ENCODE results near the gene FBXL22.

The FBXL22 gene, protein sequence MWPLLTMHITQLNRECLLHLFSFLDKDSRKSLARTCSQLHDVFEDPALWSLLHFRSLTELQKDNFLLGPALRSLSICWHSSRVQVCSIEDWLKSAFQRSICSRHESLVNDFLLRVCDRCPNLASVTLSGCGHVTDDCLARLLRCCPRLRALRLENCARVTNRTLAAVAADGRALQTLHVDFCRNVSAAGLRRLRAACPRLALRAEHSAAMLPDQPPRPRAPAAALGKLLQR

GRCh38 chr15:63597038-63597790 is at the start of gene FBXL22:
FBXL22 (plus strand) TSS chr15:63597387; CDS start chr15:63597393, 6 bp downstream.
- no peak for DNase-seq (ENCODE audit: low spot score)

- no peak for DNase-seq (ENCODE audit: low spot score)
Measured at GRCh38 chr15:63551400-63551799, 45.8 kb upstream of the FBXL22 start.

- peak; percentile 4 for DNase-seq (ENCODE audit: low spot score)
Measured at GRCh38 chr15:63553388-63553791, 43.8 kb upstream of the FBXL22 start.

- no peak for DNase-seq (ENCODE audit: low spot score)
Measured at GRCh38 chr15:63554337-63554927, 42.8 kb upstream of the FBXL22 start.

- DNase-seq (ENCODE audit: low spot score): no peak
Measured at GRCh38 chr15:63555507-63555906, 41.7 kb upstream of the FBXL22 start.

DNA sequence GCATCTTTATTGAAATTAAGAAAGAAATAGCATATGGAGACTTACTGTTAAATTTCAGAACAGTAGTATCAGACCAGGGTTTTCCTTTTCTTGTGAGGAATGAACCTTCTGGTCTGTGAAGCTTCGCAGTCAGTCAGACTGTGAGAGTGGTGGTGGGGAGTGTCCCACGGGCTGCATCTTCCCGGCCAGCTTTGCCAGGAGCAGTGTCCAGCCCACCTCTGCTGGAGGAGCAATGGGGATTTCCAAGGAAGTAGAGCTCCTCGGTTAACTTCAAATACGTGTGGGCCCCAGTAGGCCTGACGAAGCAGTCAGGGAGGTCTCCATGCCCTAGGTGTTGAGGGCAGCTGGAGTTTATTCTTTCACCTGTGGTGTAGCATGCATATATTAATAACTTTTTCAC is 40.9 kb upstream of the FBXL22 start:
- DNase-seq (ENCODE audit: low spot score): no peak

DNA sequence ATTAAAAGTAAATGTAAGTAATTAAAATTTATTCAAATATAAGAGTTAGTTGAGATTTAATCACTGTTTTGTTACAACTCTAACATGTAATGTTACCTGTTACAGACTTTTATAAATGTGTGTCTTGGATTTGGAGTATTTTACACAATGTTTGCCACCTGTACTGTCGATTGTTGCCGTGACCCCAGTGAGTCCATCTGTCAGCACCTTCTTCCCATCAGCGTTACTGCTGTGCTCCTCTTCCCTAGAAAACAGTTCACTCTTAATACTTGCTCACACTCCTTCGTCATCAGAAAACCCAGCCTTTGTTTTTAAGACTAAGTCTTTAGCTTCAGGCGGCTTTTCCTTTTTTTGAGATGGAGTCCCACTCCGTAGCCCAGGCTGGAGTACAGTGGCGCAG is 40.5 kb upstream of the FBXL22 start:
- DNase-seq (ENCODE audit: low spot score): no peak

- no peak for DNase-seq (ENCODE audit: low spot score)
Measured at GRCh38 chr15:63559753-63560152, 37.4 kb upstream of the FBXL22 start.

DNA sequence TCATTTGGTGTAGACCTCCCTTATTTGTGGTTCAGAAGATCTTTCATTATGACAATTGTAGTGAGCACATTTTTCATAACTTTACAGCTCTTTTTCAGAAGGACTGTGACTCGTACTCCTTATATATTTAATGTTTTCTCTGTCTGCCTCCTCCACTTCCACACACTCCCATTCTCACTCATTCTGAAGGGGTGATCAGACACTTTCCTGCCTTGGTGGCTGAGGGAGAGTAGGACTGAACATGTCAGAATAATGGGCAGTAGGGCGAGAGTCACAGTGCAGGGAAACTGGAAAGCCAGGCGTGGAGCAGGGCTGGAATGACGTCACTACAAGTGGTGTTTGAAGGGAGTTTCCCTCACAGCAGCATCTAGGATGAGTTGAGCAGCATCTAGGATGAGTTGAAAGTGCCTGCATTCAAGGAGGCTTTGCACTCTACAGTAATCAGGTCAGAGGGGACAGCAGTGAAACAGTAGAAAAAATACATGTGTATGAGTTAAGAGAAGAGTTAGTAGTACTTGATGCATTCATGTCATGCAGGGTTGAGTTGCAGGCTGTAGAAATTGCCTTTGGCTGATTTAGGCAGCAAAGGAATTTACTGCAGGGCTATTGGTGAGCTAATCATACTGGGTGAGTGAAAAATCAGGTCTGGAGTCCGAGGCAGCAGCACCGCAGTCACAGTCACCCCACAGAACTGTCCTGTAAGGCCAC is 36.3 kb upstream of the FBXL22 start:
- DNase-seq (ENCODE audit: low spot score): no peak

- no peak for DNase-seq (ENCODE audit: low spot score)
Measured at GRCh38 chr15:63564093-63564492, 33.1 kb upstream of the FBXL22 start.

DNA sequence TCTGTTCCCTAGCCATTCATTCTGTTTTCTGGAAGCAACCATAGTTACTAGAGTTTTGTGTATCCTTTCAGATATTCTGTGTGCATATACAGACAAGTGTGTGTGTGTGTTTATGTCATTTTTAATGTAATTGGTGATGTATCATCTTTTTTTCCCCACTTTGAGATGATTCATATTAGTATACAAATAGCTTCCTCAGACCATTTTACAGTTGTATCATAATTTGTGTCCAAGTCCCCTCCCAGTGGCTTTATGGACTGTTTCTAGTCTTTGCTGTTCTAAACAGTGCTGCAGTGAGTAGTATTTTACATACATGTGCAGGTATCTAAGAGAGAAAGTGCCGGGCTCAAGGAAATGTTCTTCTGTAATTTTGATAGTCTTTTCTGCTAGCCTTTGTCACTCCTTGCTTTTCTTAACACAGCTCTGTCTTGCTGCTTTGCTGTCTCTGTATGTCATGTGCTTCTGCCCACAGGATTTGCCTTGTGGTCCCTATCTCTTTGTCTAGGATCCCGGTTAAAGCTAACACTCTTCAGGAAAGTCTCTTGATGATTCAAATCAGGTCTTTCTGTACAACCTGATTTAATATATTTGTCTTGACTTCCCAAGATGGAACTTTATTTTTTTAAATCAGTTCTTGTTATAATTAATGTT is 31.5 kb upstream of the FBXL22 start:
- no peak for DNase-seq (ENCODE audit: low spot score)

DNA sequence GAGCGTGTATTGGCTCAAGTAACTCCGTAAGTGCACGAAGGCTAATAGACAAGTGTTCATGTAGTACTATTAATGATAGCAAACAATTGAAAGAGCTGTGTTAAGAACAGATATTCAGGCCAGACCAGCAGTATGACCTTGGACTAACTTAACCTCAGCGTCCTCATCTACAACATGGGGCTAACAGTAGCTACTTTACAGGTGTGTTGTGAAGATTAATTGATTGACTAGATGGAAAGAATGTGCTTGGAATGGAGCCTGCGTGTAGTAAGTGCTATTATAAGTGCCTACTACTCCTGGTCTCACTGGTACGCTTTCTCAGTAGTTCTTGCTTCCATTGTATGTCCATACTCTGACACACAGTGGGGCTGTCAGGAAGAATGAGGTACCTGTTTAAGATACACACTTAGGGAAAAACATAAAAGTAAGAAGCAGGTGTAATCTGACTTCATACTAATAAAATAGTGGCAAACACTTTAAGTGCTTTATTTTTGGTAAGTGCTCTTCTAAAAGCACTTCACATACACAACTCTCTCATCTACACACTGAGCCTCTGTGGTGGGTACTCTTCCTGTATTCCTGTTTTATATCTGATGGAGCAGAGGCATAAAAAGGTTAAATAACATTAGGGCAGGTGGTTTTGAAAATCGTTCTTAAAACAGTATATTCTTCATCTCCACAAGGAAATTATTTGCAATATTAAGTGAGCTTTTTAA is 24.3 kb upstream of the FBXL22 start:
- no peak for DNase-seq (ENCODE audit: low spot score)

DNA sequence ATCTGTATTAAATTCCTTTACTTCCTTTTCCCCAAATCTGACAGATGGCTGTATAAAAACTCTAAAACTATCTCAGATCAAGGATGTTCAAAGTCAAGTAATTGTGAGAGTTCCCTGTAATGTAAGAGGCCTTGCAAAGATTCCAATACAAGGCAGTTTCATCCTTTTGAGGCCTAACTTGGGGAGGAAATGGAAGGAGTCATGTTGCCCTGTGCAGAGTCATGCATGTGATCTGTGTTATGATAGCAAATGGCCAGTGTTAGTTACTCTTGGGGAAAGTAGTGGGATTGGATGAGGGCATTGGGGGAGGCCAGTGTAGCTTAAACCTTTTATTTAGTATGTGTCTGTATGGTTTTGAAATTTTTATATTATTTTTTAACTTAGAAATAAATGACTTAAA is 23.7 kb upstream of the FBXL22 start:
- DNase-seq (ENCODE audit: low spot score): no peak

- DNase-seq (ENCODE audit: low spot score): no peak
Measured at GRCh38 chr15:63575312-63575711, 21.9 kb upstream of the FBXL22 start.

- DNase-seq (ENCODE audit: low spot score): no peak
Measured at GRCh38 chr15:63576441-63576840, 20.7 kb upstream of the FBXL22 start.

DNA sequence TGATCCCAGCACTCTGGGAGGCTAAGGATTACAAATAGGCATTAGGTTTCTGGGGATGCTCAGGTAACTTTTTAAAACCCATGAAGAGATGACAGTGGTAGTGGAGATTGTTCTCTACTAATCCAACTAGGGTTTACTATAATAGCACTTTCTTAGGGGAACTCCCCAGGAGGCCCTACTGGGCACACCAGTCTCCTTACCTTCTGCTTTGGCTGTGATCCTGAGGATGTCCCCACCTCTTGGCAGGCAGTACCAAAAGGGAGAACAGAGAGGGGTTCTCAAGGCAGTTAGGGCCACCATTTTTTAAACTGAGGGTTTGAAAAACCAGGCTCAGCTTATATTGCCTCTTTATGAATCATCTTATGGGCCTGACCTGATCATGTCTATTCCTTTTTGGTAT is 15.0 kb upstream of the FBXL22 start:
- DNase-seq (ENCODE audit: low spot score): no peak

GRCh38 chr15:63582718-63583426 is 14.3 kb upstream of the FBXL22 start:
- no peak for DNase-seq (ENCODE audit: low spot score)

GRCh38 chr15:63586790-63587189 is 10.4 kb upstream of the FBXL22 start:
- no peak for DNase-seq (ENCODE audit: low spot score)

DNA sequence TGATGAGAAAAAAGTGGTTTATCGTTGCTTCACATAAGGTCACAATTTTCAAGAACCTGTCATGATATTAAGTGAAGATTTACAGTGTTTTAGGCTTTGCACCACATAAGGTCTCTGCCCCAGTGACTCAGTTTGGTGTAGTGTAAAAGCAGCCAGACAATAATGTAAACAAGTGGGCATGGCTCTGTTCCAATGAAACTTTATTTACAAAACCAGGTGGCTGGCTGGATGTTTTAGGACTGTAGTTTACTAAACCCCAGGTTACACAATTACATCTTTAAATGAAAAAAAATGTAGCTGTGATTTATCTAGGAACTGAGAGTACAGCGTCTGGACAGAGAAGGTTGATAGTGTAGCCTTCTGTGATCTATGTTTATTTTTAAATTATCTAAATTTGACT is 9.7 kb upstream of the FBXL22 start:
- DNase-seq (ENCODE audit: low spot score): no peak

GRCh38 chr15:63588826-63589225 is 8.4 kb upstream of the FBXL22 start:
- DNase-seq (ENCODE audit: low spot score): no peak

Data from CD4-positive, alpha-beta T cell treated with Interleukin-6 at 100 ng/mL for 8 hours (primary cell).